Activated CD8-positive, alpha-beta memory T cell treated with anti-CD3 and anti-CD28 coated beads, Interleukin-2, amount 50 U/mL, for 24 hours (primary cell): ENCODE results near the gene COPS8.

Experiments
- DNase-seq: peaks from one replicate; pipeline ENCODE4 v3.0.0-alpha.2; 2020; ENCODE audit errors: extremely low read depth

Gene COPS8

GRCh38 chr2:237130562-237131421 is 45.1 kb downstream of the COPS8 start:
- DNase-seq: no peak

DNA sequence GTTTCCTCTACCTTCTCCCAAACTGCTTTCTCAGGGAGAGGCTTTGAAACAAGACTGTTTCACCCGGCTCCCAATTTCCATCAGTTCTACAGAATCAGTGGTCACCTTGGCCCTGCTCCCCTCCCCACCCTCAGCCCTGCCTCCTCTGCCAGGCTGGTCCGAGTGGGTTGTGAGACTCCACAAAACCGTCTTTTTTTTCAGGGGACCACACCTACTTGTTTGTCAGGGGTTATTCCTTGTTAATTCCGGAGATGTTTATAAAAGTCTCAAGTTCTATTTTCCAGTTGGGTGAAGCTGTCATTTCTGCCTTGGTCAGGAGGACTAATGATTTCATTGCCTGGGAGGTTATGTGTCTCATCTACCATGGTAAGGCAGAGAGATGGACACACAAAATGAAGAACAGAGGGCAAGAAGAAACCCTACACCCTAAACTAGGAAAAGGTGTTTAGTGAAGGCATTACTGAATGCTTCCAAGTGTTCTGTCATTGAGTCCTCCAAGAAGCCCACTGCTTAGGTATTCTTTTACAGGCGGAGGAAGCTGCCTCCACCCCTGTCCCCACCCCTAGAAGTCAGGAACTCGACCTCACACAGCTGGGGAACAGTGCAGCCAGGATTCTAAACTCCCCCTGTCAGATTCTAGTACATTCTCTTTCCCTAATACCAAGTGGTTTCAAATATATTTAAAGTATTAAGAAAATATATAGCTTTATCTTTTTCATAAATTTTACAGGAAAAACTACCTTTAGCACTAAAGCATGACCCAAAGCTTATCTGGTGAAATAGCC is 46.3 kb downstream of the COPS8 start:
- DNase-seq: no peak

- no peak for DNase-seq
These were observed 47.1 kb downstream of the COPS8 start for GRCh38 chr2:237132799-237133198.

DNA sequence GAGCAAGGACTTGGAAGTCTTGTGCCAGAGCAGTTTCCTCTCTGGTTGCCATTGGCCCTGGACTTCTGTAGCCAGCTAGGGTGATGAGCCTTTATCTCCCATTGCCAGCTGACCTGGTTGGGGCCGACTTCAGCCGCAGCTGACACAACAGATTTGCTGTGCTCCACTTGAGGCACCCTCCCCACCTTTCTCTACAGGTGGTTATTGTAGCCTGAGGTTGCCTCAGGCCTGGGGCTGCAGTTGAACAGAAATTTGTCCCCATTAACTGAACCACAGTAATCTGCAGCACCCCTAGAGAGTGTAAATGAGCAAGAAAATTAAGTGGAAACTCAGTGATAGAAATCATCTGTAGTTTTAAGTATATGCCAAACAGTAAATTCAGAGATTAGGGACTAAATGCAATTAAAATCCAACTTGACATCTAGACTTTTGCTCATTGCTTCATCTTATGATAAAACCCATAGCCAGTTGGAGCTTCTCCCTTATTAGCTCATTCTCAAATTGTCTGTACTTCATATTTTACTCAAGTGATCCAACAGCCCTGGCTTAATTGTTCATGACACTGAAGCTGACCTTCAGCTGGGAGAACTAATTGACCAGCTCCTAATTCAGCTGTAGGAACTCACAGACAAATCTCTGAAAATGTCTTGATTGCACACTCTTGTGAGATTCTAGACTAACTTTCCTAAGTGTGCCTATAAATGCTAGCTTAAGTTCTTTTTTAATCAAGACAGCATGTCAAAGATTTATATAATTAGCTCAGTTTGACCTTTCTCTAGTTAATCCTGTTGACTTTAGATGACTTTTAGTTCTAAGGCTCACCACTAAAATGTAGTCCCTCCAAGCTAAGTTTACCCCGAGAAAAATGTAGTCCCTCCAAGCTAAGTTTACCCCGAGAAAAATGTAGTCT is 48.9 kb downstream of the COPS8 start:
- DNase-seq: no peak

GRCh38 chr2:237136824-237137223 is 51.1 kb downstream of the COPS8 start:
- no peak for DNase-seq

DNA sequence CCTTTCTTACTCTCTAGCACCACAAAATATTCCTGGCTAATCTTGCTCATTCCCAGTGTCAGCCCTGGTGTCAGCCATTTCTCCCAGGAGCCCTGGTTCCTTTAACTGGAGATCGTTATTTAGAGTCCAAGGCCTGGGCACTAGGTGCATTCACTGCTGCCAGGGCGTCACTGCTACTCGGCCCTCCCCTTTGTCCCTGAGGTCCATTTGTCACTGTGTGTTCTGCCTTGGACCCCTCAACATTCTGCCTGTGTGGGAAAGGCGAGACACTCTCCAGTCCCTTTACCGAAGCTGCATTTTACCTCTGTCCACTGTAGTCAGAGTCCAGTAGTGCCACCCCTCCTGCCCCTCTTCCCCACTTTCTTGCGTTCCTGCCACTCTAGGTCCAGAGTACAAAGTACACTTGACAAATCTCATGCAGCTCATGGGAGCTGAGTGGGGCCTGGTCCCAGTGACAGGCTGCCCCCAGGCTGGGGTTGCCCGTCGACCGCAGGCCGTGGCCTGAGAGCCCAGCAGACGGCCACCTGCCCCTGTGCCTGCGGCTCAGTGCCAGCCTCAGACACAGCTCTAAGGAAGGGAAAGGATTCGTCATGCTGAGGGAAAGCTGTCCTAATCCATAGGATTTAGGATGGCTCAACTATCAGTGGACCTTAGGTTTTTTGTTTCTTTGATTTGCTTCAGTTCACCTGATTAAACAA is 52.1 kb downstream of the COPS8 start:
- DNase-seq: no peak

GRCh38 chr2:237139123-237139675 is 53.5 kb downstream of the COPS8 start:
- DNase-seq: no peak

DNA sequence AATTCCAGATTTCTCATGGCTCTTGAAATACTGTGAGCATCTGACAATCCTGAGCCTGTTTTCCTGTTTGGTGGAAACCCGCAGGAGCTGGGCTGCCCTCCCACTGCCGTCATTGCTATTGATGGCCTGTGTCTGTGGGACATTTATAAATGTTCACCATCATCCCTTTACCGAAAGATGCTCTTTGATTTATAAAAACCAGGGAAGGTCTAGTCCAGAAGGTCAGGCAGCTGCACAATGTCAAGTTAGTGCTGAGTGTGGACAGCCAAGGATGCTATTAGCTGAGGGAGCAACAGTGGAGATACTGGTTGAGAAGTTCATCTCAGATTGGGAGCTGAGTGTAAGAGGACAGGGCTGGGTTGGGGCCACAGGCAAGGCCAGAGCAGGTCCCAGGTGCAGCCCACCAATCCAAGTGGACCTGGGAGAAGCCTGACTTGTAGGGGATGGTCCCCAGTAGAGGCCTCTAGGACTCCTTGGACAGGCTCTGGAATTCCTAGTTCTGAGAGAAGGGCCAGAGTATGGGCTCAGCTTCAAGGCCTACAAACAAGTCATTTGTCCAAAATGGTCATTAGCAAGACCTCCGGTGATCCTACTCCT is 55.1 kb downstream of the COPS8 start:
- DNase-seq: no peak

DNA sequence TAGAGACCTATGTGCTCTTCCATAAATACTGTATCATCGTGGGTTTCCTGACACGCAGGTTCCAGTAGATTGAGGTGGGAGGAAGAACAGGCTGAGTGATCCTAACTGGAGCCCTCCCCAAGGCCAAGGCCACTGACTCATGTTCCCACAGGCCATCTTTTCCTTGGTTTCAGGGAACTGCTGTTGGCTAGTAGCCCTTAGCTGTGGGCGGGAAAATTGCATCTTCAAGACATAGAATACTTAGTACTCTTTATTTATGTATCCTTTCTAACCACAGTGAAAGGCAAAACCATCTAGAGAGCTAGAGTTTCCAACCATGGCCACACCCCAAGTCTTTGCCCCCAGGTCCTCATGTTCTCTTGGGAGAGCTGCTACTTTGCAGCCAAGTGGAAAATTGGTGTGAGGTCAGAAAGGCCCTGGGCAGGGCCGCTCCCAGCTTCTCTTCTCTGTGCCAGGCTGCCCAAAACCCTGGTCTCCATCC is 55.9 kb downstream of the COPS8 start:
- no peak for DNase-seq

- no peak for DNase-seq
These were observed 57.4 kb downstream of the COPS8 start for GRCh38 chr2:237143118-237143517.

GRCh38 chr2:237143676-237144440 is 58.2 kb downstream of the COPS8 start:
- no peak for DNase-seq

- no peak for DNase-seq
These were observed 58.8 kb downstream of the COPS8 start for GRCh38 chr2:237144516-237144915.

- no peak for DNase-seq
These were observed 61.6 kb downstream of the COPS8 start for GRCh38 chr2:237147317-237147716.

DNA sequence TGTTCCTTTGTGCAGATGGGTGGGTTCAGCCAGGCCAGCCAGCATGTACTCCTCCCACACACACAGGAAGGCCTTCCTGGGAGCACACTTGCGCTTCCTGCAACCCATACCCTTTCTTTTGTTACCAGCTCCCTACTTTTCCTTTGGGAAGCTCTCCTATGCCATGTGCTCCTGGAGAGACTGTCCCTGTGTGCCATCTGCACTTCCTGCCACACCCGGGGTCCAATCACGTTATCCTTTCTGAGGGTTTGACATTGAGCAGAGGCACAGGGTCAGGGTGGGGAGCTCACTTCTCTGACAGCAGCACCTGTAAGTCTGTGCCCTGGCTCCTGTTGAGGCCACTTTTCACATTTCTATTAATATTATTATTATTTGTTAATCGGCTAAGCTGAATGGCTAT is 62.9 kb downstream of the COPS8 start:
- DNase-seq: no peak

- no peak for DNase-seq
These were observed 63.7 kb downstream of the COPS8 start for GRCh38 chr2:237149425-237149824.
